Activated CD4-positive, alpha-beta T cell treated with anti-CD3 and anti-CD28 coated beads for 1 hour (primary cell): ENCODE data around the gene SPPL2A.

ENCODE experiments used
- DNase-seq: peaks from one replicate; pipeline ENCODE4 v3.0.0-alpha.2; 2020

Gene SPPL2A

GRCh38 chr15:50686469-50687301 is 78.8 kb downstream of the SPPL2A start, which contains the start of gene TRPM7:
TRPM7 (minus strand) TSS chr15:50686797; CDS start chr15:50686533, 264 bp downstream.
- peak; percentile 81 for DNase-seq

- DNase-seq, result peak; percentile 57
These were observed 79.5 kb downstream of the SPPL2A start for GRCh38 chr15:50685976-50686468.

GRCh38 chr15:50685191-50685975 is 80.1 kb downstream of the SPPL2A start:
- no peak for DNase-seq

GRCh38 chr15:50681467-50681866 is 84.0 kb downstream of the SPPL2A start:
- DNase-seq, result no peak

- no peak for DNase-seq
These were observed 88.6 kb downstream of the SPPL2A start for GRCh38 chr15:50676799-50677483.

GRCh38 chr15:50675535-50676144 is 89.9 kb downstream of the SPPL2A start:
- no peak for DNase-seq

GRCh38 chr15:50670115-50670514 is 95.4 kb downstream of the SPPL2A start:
- no peak for DNase-seq

- no peak for DNase-seq
These were observed 95.9 kb downstream of the SPPL2A start for GRCh38 chr15:50669611-50670010.

GRCh38 chr15:50665938-50666337 is 99.6 kb downstream of the SPPL2A start:
- no peak for DNase-seq

GRCh38 chr15:50655555-50655954 is 110.0 kb downstream of the SPPL2A start:
- DNase-seq, result no peak

GRCh38 chr15:50653156-50653743 is 112.3 kb downstream of the SPPL2A start:
- no peak for DNase-seq

GRCh38 chr15:50652671-50653070 is 112.8 kb downstream of the SPPL2A start:
- DNase-seq, result no peak
